ENCODE measurements around the gene EPB41L4A.

The EPB41L4A gene

GRCh38 chr5:112304743-112305142, 114.3 kb downstream of the EPB41L4A start:
- DNase-seq = no peak

GRCh38 chr5:112303685-112304084, 115.4 kb downstream of the EPB41L4A start:
- DNase-seq = no peak

GRCh38 chr5:112294126-112294525, 125.0 kb downstream of the EPB41L4A start:
- no peak for DNase-seq

DNA sequence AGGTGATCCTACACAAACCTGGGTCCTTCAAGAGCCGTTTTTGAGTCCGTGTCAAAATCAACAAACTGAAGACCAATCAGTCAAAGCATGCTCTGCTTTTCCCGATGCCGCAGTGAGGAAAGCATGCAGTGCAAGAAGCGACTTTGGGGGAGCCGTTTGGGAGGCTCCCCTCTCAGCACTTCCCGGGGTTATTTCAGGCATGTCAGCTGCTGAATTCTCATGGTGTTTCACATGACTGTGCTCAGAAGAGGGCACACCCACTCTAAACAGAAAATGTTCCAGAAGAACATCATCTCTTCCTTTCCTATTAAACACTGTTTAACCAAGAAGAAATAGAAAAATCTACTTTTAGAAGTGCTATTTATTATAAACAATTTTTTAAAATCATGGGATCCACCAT, 125.5 kb downstream of the EPB41L4A start:
- DNase-seq = no peak

DNA sequence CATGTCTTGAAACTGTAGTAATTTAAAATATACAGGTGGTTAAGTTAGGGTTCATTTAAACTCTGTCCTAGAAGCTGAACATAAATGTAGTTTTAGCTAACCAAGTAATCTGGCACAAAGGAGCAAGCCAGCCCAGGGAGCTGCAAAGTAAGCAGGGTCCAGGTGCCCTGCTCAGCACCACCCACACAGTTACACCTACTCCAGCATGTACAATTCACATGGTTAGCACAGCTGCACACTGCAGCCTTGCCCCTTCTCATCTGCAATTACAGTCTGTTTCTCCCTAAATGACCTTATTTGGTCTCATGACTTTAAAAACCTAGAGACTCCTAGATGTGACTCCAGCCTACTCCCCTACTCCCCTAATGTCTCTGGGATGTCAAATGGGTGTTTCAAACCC, 128.4 kb downstream of the EPB41L4A start:
- DNase-seq = no peak

GRCh38 chr5:112289465-112289864, 129.6 kb downstream of the EPB41L4A start:
- DNase-seq = no peak

- no peak for DNase-seq
Observed at GRCh38 chr5:112283943-112284929, 134.8 kb downstream of the EPB41L4A start.

DNA sequence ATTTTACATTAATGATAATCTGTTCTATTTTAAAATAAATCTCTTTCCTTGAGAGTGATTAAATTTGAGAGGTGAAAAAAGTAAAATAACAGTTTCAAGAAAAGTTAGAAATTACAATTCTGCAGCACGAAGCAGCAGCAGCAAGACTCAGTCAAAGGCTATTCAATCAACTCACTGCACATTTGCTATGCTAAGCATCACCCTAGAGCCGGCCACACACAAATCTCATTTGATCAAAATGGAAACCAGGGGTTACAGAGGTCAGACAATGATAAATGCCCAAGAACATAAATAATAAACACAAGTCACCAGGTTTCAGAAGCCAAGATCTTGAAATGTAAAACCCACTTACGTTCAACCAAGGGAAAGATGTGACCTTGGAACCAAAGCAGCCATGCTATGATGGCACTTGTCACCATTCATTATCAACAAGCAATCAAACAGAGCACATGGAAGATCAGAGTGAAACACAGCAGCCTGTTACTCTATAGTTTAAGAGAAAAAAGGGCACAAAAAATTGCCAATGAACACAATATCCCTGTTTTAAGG, 136.0 kb downstream of the EPB41L4A start:
- no peak for DNase-seq

DNA sequence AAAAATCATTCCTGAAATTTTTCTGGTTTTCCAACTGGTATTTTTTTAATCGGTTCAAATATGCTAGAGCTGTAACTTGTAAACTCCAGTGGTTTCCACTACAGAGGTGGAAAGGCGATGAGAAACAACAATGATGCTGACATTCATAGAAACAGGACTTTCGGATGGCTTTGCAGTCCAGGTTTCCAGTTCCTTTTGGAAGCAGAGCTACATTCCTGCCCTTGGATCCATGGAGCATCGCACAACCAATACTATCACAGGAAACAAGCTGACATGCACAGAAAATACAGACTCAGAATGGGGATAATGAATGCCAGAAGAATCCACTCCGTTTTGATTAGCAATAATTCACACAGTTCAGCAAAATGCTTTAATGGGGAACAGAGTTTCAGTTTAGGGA, 140.0 kb downstream of the EPB41L4A start:
- no peak for DNase-seq

GRCh38 chr5:112276991-112277390, 142.1 kb downstream of the EPB41L4A start:
- no peak for DNase-seq

- no peak for DNase-seq
Observed at GRCh38 chr5:112275671-112276070, 143.4 kb downstream of the EPB41L4A start.

- no peak for DNase-seq
Observed at GRCh38 chr5:112270299-112271293, 148.5 kb downstream of the EPB41L4A start.

- DNase-seq = no peak
Observed at GRCh38 chr5:112267231-112267630, 151.8 kb downstream of the EPB41L4A start.

DNA sequence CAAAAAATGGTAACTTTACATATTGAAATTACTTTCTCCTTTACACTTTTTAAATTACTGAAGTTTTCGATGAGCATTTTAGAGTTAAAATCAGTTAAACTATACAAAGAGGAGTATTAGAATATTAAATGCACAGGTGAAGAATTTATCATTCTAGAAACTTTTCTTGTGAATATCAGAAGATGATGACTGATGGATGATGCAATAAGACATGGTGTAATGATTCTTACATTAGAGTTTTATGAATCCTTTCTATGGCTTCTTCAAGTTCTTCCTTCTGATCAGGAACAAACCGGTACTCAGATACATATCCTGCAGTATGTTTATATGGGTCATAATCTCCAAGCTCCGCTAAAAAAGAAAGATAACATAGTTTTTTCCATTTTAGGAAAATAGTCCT, 154.4 kb downstream of the EPB41L4A start:
- no peak for DNase-seq

- no peak for DNase-seq
Observed at GRCh38 chr5:112264151-112264550, 154.9 kb downstream of the EPB41L4A start.

- DNase-seq = no peak
Observed at GRCh38 chr5:112263469-112263868, 155.6 kb downstream of the EPB41L4A start.

DNA sequence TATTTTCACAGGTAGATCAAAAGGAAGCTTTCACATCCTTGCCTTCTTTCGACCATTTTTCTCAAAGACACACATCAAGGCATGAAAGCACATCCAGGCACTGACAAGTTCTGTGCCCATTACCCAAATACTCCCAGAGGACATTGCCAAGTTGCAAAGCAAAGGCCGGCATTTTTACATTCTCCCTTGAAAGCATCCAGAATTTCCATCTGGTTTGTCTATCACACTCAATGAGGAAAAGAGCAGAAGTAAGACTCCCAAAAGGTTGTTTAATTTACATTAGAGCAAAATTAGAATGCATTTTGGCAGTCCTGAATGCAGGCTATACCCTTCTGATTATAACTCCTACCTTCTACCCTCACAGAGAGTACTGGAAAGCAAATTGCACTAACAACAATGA, 160.5 kb downstream of the EPB41L4A start:
- no peak for DNase-seq

DNA sequence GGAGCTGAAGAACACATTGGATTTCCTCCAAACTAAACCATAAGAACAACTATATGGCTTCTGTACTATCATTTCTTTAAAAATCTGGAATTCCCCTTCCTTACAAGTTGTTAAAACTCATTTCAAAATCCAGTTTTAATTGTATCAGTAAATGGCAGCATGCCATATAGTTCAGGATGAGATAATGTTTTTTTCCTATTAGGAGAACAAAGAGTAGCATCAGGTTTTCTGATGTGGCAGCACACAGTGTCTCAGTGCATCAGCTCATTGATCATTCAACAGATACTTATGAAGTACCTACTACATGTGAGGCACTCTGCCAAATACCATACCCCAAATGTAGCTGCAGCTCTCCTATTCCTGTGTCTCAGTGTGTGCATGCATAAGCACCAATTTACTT, 161.1 kb downstream of the EPB41L4A start:
- no peak for DNase-seq

- no peak for DNase-seq
Observed at GRCh38 chr5:112257005-112257404, 162.1 kb downstream of the EPB41L4A start.

DNA sequence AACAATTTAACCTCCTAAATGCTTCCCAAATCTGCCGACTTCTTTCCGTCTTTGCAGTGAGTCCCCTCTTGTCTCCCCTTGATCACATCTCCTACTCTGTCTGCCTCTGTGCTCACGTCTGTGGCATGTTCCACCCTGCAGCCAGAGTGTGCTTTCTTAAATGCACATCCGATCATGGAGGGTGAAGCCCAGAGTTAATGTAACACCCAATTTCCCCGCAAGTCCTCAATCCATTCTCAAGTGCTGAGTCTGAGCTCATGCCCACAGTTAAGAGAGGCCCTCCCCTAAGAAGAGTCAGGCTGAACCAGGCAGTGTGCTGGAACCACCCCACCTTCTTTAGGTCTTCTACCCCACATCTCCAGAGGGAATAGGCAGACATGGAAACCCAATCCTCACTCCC, 164.8 kb downstream of the EPB41L4A start:
- DNase-seq = no peak

GRCh38 chr5:112253478-112254250, 165.4 kb downstream of the EPB41L4A start:
- DNase-seq = no peak

GRCh38 chr5:112250551-112250950, 168.5 kb downstream of the EPB41L4A start:
- DNase-seq = no peak

Measured in NCI-H1105 (cell line).